GM23338 (cell line): ENCODE measurements around the gene DNAJC4. TPM values are rescaled to one million over a fixed set of nuclear protein-coding genes. Genes with fewer than 3 reads are reported as not detected.

Experiments used
- ATAC-seq: fragments of 200-7000 bp; cut with Tn5 transposase; 3 replicates; pipeline ENCODE4 v1.9.1; 2020
- DNase-seq: peaks from one replicate; pipeline ENCODE4 v3.0.0-alpha.2; 2015; ENCODE audit warnings: low spot score
- H2AFZ ChIP-seq: fragments of 200-600 bp; sonication (generic); 2 replicates; pipeline ENCODE4 v1.8.0; 2016; ENCODE audit warnings: antibody characterized with exemption, mild to moderate bottlenecking, moderate library complexity
- H3F3A ChIP-seq: fragments of 200-600 bp; sonication (generic); replicated peaks from 2 replicates; pipeline ENCODE4 v1.8.0; 2017; ENCODE audit warnings: antibody characterized with exemption, mixed run types, low read depth
- H3K27ac ChIP-seq: fragments of 200-600 bp; sonication (generic); 2 replicates; pipeline ENCODE4 v1.6.1; 2016; ENCODE audit warnings: low read depth
- H3K27me3 ChIP-seq: fragments of 200-600 bp; sonication (generic); 2 replicates; pipeline ENCODE4 v1.8.0; 2016; ENCODE audit warnings: mild to moderate bottlenecking, mixed run types, moderate library complexity; ENCODE audit not compliant: insufficient read depth
- H3K36me3 ChIP-seq: fragments of 200-600 bp; sonication (generic); 2 replicates; pipeline ENCODE4 v1.8.0; 2016; ENCODE audit warnings: mild to moderate bottlenecking; ENCODE audit not compliant: insufficient read depth
- H3K4me1 ChIP-seq: fragments of 200-600 bp; sonication (generic); 2 replicates; pipeline ENCODE4 v1.8.0; 2016; ENCODE audit warnings: mild to moderate bottlenecking, moderate library complexity; ENCODE audit not compliant: insufficient read depth
- H3K4me2 ChIP-seq: fragments of 200-600 bp; sonication (generic); 2 replicates; pipeline ENCODE4 v1.7.1; 2017; ENCODE audit warnings: mixed run types
- H3K4me3 ChIP-seq: fragments of 200-600 bp; sonication (generic); 2 replicates; pipeline ENCODE4 v1.6.1; 2016; ENCODE audit warnings: mixed run types
- H3K79me2 ChIP-seq: fragments of 200-600 bp; sonication (generic); replicated peaks from 2 replicates; pipeline ENCODE4 v1.8.0; 2017; ENCODE audit warnings: mild to moderate bottlenecking; ENCODE audit not compliant: insufficient read depth
- H3K9me2 ChIP-seq: fragments of 200-600 bp; sonication (generic); 2 replicates; pipeline ENCODE4 v1.8.0; 2017; ENCODE audit not compliant: insufficient read depth
- H4K20me1 ChIP-seq: fragments of 200-600 bp; sonication (generic); replicated peaks from 2 replicates; pipeline ENCODE4 v1.8.0; 2017; ENCODE audit warnings: mild to moderate bottlenecking; ENCODE audit not compliant: insufficient read depth
- H3K27ac Mint-ChIP-seq: 2 replicates; pipeline ENCODE4 v1.8.0; 2020; ENCODE audit warnings: inconsistent platforms, mild to moderate bottlenecking, moderate library complexity, mixed read lengths
- H3K27me3 Mint-ChIP-seq: 3 replicates; pipeline ENCODE4 v1.8.0; 2022; ENCODE audit warnings: low read depth, mild to moderate bottlenecking, moderate library complexity, mixed read lengths, inconsistent platforms; ENCODE audit not compliant: insufficient read depth, poor library complexity
- H3K36me3 Mint-ChIP-seq: 3 replicates; pipeline ENCODE4 v1.8.0; 2021; ENCODE audit warnings: low read depth, mild to moderate bottlenecking, inconsistent platforms, moderate library complexity, mixed read lengths
- H3K4me1 Mint-ChIP-seq: 3 replicates; pipeline ENCODE4 v1.8.0; 2020; ENCODE audit warnings: mild to moderate bottlenecking, inconsistent platforms, mixed read lengths
- H3K4me3 Mint-ChIP-seq: 3 replicates; pipeline ENCODE4 v1.8.0; 2021; ENCODE audit warnings: moderate library complexity, mild to moderate bottlenecking, inconsistent platforms, mixed read lengths
- H3K9me3 Mint-ChIP-seq: 3 replicates; pipeline ENCODE4 v1.8.0; 2020; ENCODE audit warnings: moderate library complexity, mild to moderate bottlenecking, inconsistent platforms, mixed read lengths
- CREB1 ChIP-seq: fragments of 250-450 bp; sonication (Bioruptor Pico); IDR thresholded peaks from 2 replicates; pipeline ENCODE4 v1.5.0; 2020; ENCODE audit warnings: low read depth, mild to moderate bottlenecking, moderate library complexity
- EZH2phosphoT487 ChIP-seq: fragments of 200-600 bp; sonication (generic); IDR thresholded peaks from one replicate; pipeline ENCODE4 v1.8.1; 2018; ENCODE audit warnings: antibody characterized with exemption; ENCODE audit not compliant: unreplicated experiment
- JUNB ChIP-seq: IDR thresholded peaks from one replicate; pipeline ENCODE4 v1.6.1; 2016; ENCODE audit warnings: antibody characterized with exemption; ENCODE audit not compliant: unreplicated experiment
- ZNF331 ChIP-seq: fragments of 250-450 bp; sonication (Bioruptor Pico); IDR thresholded peaks from 2 replicates; pipeline ENCODE4 v1.5.0; 2020; ENCODE audit warnings: low read depth, mild to moderate bottlenecking, moderate library complexity
- polyA plus RNA-seq: library from polyadenylated mRNA; unstranded; fragments of >200 nt; fragmentation: Nextera tagmentation; extraction: Ambion mirVana; gene quantifications from 2 replicates; pipeline ENCODE4 v1.2.1, GENCODE V29; 2016
- total RNA-seq: library from RNA; depleted of rRNA; stranded (reverse); fragments of >200 nt; shearing (Covaris generic); gene quantifications from 2 replicates; pipeline ENCODE4 v1.2.3, GENCODE V29; 2014
- TF ChIP-seq, protein P1 (sequence below): fragments of 250-450 bp; sonication (Bioruptor Pico); IDR thresholded peaks from 2 replicates; pipeline ENCODE4 v1.5.0; 2020; ENCODE audit warnings: mild to moderate bottlenecking, moderate library complexity
- TF ChIP-seq, protein P2 (sequence below): IDR thresholded peaks from one replicate; pipeline ENCODE4 v1.6.1; 2018; ENCODE audit warnings: antibody characterized with exemption; ENCODE audit not compliant: unreplicated experiment
- TF ChIP-seq, protein P3 (sequence below), 2 experiments: fragments of 200-600 bp in 1 of 2; sonication (generic) in 1 of 2; conservative IDR thresholded peaks; 2 replicates each; pipeline versions ENCODE4 v1.5.1 to v1.6.1; 2016 to 2017; ENCODE audit warnings: antibody characterized with exemption in 2 of 2, low read depth in 2 of 2, mild to moderate bottlenecking in 2 of 2, moderate library complexity in 1 of 2

The DNAJC4 gene
- total and polyA plus RNA-seq, 2 experiments from 2014 or later = 10.5 to 34.4 TPM

DNA sequence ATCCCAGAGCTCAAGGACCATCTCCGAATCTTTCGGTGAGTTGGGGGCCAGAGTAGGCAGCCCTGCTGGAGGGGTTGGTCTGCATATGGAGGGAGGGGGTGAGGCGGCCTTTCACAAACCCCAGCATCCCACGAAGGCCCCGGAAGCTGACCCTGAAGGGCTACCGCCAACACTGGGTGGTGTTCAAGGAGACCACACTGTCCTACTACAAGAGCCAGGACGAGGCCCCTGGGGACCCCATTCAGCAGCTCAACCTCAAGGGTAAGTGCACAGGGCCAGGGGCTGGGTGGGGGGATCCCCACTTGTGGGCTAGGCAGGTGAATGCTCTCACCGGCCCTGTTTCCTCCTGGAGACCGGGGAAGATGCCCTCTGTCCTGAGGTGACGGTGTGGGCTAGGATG, 10.6 kb upstream of the DNAJC4 start (continued):
- TF ChIP-seq, protein P1, sequence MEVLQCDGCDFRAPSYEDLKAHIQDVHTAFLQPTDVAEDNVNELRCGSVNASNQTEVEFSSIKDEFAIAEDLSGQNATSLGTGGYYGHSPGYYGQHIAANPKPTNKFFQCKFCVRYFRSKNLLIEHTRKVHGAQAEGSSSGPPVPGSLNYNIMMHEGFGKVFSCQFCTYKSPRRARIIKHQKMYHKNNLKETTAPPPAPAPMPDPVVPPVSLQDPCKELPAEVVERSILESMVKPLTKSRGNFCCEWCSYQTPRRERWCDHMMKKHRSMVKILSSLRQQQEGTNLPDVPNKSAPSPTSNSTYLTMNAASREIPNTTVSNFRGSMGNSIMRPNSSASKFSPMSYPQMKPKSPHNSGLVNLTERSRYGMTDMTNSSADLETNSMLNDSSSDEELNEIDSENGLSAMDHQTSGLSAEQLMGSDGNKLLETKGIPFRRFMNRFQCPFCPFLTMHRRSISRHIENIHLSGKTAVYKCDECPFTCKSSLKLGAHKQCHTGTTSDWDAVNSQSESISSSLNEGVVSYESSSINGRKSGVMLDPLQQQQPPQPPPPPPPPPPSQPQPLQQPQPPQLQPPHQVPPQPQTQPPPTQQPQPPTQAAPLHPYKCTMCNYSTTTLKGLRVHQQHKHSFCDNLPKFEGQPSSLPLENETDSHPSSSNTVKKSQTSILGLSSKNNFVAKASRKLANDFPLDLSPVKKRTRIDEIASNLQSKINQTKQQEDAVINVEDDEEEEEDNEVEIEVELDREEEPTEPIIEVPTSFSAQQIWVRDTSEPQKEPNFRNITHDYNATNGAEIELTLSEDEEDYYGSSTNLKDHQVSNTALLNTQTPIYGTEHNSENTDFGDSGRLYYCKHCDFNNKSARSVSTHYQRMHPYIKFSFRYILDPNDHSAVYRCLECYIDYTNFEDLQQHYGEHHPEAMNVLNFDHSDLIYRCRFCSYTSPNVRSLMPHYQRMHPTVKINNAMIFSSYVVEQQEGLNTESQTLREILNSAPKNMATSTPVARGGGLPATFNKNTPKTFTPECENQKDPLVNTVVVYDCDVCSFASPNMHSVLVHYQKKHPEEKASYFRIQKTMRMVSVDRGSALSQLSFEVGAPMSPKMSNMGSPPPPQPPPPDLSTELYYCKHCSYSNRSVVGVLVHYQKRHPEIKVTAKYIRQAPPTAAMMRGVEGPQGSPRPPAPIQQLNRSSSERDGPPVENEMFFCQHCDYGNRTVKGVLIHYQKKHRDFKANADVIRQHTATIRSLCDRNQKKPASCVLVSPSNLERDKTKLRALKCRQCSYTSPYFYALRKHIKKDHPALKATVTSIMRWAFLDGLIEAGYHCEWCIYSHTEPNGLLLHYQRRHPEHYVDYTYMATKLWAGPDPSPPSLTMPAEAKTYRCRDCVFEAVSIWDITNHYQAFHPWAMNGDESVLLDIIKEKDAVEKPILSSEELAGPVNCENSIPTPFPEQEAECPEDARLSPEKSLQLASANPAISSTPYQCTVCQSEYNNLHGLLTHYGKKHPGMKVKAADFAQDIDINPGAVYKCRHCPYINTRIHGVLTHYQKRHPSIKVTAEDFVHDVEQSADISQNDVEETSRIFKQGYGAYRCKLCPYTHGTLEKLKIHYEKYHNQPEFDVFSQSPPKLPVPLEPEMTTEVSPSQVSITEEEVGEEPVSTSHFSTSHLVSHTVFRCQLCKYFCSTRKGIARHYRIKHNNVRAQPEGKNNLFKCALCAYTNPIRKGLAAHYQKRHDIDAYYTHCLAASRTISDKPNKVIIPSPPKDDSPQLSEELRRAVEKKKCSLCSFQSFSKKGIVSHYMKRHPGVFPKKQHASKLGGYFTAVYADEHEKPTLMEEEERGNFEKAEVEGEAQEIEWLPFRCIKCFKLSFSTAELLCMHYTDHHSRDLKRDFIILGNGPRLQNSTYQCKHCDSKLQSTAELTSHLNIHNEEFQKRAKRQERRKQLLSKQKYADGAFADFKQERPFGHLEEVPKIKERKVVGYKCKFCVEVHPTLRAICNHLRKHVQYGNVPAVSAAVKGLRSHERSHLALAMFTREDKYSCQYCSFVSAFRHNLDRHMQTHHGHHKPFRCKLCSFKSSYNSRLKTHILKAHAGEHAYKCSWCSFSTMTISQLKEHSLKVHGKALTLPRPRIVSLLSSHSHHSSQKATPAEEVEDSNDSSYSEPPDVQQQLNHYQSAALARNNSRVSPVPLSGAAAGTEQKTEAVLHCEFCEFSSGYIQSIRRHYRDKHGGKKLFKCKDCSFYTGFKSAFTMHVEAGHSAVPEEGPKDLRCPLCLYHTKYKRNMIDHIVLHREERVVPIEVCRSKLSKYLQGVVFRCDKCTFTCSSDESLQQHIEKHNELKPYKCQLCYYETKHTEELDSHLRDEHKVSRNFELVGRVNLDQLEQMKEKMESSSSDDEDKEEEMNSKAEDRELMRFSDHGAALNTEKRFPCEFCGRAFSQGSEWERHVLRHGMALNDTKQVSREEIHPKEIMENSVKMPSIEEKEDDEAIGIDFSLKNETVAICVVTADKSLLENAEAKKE = no peak

DNA sequence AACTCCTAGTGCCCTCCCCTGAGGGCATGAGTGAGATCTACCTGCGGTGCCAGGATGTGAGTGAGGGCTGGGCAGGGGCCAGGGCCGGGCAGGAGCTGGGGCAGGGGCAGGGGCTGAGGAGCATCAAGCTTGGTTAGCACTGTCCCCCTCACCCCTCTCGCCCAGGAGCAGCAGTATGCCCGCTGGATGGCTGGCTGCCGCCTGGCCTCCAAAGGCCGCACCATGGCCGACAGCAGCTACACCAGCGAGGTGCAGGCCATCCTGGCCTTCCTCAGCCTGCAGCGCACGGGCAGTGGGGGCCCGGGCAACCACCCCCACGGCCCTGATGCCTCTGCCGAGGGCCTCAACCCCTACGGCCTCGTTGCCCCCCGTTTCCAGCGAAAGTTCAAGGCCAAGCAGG, 10.1 kb upstream of the DNAJC4 start:
- Mint-ChIP-seq H3K36me3 (peaks cover 3% of the 10 kb centered on the region; the same call in 2 of the 3 replicates), H3K4me1 (peaks cover 8% of the 10 kb centered on the region; the same call in 2 of the 3 replicates), H3K27ac (no peak overlapping the region), H3K27me3 (peaks cover 5% of the 10 kb centered on the region), H3K9me3 (no peaks in the 10 kb centered on the region), H3K4me3 (no peak overlapping the region)
- Histone ChIP-seq H4K20me1 (no peaks in the 10 kb centered on the region), H3K9me2 (no peaks in the 10 kb centered on the region), H3K27ac (no peak overlapping the region), H3K4me2 (no peak overlapping the region), H3K4me3 (no peak overlapping the region), H3F3A (no peaks in the 10 kb centered on the region), H3K36me3 (peaks cover 3% of the 10 kb centered on the region; the same call in 1 of the 2 replicates), H3K27me3 (no peaks in the 10 kb centered on the region), H3K79me2 (no peaks in the 10 kb centered on the region), H3K4me1 (no peaks in the 10 kb centered on the region; the same call in 1 of the 2 replicates), H2AFZ (no peak overlapping the region)
- TF ChIP-seq EZH2phosphoT487 = no peak
- no peak for TF ChIP-seq CREB1 (CRISPR knock-in tag)
- TF ChIP-seq ZNF331 (CRISPR knock-in tag) = no peak
- TF ChIP-seq, protein P2, sequence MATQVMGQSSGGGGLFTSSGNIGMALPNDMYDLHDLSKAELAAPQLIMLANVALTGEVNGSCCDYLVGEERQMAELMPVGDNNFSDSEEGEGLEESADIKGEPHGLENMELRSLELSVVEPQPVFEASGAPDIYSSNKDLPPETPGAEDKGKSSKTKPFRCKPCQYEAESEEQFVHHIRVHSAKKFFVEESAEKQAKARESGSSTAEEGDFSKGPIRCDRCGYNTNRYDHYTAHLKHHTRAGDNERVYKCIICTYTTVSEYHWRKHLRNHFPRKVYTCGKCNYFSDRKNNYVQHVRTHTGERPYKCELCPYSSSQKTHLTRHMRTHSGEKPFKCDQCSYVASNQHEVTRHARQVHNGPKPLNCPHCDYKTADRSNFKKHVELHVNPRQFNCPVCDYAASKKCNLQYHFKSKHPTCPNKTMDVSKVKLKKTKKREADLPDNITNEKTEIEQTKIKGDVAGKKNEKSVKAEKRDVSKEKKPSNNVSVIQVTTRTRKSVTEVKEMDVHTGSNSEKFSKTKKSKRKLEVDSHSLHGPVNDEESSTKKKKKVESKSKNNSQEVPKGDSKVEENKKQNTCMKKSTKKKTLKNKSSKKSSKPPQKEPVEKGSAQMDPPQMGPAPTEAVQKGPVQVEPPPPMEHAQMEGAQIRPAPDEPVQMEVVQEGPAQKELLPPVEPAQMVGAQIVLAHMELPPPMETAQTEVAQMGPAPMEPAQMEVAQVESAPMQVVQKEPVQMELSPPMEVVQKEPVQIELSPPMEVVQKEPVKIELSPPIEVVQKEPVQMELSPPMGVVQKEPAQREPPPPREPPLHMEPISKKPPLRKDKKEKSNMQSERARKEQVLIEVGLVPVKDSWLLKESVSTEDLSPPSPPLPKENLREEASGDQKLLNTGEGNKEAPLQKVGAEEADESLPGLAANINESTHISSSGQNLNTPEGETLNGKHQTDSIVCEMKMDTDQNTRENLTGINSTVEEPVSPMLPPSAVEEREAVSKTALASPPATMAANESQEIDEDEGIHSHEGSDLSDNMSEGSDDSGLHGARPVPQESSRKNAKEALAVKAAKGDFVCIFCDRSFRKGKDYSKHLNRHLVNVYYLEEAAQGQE = no peak
- TF ChIP-seq JUNB = no peak
- TF ChIP-seq, protein P3, sequence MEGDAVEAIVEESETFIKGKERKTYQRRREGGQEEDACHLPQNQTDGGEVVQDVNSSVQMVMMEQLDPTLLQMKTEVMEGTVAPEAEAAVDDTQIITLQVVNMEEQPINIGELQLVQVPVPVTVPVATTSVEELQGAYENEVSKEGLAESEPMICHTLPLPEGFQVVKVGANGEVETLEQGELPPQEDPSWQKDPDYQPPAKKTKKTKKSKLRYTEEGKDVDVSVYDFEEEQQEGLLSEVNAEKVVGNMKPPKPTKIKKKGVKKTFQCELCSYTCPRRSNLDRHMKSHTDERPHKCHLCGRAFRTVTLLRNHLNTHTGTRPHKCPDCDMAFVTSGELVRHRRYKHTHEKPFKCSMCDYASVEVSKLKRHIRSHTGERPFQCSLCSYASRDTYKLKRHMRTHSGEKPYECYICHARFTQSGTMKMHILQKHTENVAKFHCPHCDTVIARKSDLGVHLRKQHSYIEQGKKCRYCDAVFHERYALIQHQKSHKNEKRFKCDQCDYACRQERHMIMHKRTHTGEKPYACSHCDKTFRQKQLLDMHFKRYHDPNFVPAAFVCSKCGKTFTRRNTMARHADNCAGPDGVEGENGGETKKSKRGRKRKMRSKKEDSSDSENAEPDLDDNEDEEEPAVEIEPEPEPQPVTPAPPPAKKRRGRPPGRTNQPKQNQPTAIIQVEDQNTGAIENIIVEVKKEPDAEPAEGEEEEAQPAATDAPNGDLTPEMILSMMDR (conservative IDR thresholded peaks at IDR 0.05; ENCODE audit: low read depth in 2 of 2) = no peak
- no peak for DNase-seq
- ATAC-seq = no peak
